ENCODE results near the gene MCF2L.

GRCh38 chr13:113016526-113017295 is 47.7 kb downstream of the MCF2L start:
- TF ChIP-seq CTCF (IDR thresholded peaks at IDR 0.05; ENCODE audit: low read depth, low read length): no peak
- no peak for TF ChIP-seq EZH2phosphoT487 (IDR thresholded peaks at IDR 0.05; ENCODE audit: low read depth)

Data from OCI-LY3 (cell line).